ACC112 (cell line): ENCODE data around the gene PARP4.
"Not testable (repeated sequence)": the region's sequence is repeated elsewhere in the genome, so short reads cannot be mapped to it uniquely, and the experiment has no call there.

Experiments used
- H2AFZ ChIP-seq: fragments of 200-600 bp; sonication (generic); one replicate; pipeline ENCODE4 v1.6.0; 2017; ENCODE audit warnings: antibody characterized with exemption, low read length; ENCODE audit not compliant: unreplicated experiment
- H3K27ac ChIP-seq: fragments of 200-600 bp; sonication (generic); 2 replicates; pipeline ENCODE4 v1.5.1; 2014; ENCODE audit warnings: low read depth, mild to moderate bottlenecking, antibody characterized with exemption, low read length, moderate library complexity
- H3K27me3 ChIP-seq: fragments of 200-600 bp; sonication (generic); 2 replicates; pipeline ENCODE4 v1.6.1; 2014; ENCODE audit warnings: mild to moderate bottlenecking, antibody characterized with exemption, low read length, moderate library complexity, mixed read lengths; ENCODE audit not compliant: insufficient read depth
- H3K36me3 ChIP-seq: fragments of 200-600 bp; sonication (generic); 2 replicates; pipeline ENCODE4 v1.6.1; 2016; ENCODE audit warnings: mild to moderate bottlenecking, antibody characterized with exemption, low read length, moderate library complexity, mixed read lengths; ENCODE audit not compliant: insufficient read depth
- H3K4me1 ChIP-seq: fragments of 200-600 bp; sonication (generic); one replicate; pipeline ENCODE4 v1.6.1; 2016; ENCODE audit warnings: low read length, mixed read lengths; ENCODE audit not compliant: insufficient read depth, unreplicated experiment, control insufficient read depth
- H3K4me3 ChIP-seq: fragments of 200-600 bp; sonication (generic); 2 replicates; pipeline ENCODE4 v1.5.1; 2014; ENCODE audit warnings: mild to moderate bottlenecking, low read depth, low read length
- H3K79me2 ChIP-seq: fragments of 200-600 bp; sonication (generic); one replicate; pipeline ENCODE4 v1.6.0; 2016; ENCODE audit warnings: low read length; ENCODE audit not compliant: control insufficient read depth, unreplicated experiment, insufficient read depth

Gene PARP4

DNA sequence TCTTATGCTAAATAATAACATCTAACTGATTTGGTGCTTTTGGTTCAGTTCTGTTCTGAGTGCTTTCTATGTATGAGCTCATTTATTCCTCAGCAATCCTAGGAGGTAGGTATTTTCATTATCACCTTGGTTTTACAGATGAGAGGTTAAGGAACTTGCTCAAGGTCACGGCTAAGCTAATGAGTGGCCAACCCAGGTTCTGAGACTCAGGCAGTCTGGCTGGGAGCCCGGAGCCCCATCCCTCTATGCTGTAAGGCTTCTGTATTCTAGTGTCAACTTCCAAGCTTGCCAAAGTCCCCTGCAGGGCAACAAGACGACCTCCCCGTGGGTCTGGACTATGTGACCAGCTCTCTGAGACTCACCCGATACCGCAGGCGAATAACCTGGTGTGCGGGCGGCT is 60.5 kb downstream of the PARP4 start:
- Histone ChIP-seq H3K27me3 (no peaks in the 10 kb centered on the region), H2AFZ (no peak overlapping the region), H3K79me2 (no peaks in the 10 kb centered on the region), H3K4me3 (no peak overlapping the region), H3K4me1 (no peaks in the 10 kb centered on the region), H3K27ac (no peak overlapping the region), H3K36me3 (peaks cover 24% of the 10 kb centered on the region)

DNA sequence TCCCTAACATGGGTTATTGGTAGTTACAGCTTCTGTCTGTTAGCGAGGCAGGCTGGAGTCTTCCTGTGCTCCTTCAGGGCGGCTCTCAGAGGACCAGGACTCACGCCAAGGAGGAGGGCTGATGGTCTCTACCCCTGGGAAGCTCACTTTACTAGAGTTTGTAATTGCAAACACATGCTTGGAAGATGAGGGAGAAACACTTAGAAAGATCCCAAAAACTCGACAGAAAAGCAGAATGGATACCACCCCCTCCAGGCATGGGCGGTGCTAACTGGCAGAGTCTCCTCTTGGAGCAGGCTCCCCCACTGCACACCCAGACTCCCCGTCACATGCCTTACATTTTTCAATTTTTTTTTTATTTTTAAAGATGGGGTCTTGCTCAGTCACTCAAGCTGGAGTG is 62.0 kb downstream of the PARP4 start:
- Histone ChIP-seq H3K4me3 (no peak overlapping the region), H3K27ac (no peak overlapping the region), H3K4me1 (no peaks in the 10 kb centered on the region), H3K79me2 (no peaks in the 10 kb centered on the region), H3K27me3 (no peaks in the 10 kb centered on the region), H2AFZ (no peak overlapping the region), H3K36me3 (peaks cover 22% of the 10 kb centered on the region)

DNA sequence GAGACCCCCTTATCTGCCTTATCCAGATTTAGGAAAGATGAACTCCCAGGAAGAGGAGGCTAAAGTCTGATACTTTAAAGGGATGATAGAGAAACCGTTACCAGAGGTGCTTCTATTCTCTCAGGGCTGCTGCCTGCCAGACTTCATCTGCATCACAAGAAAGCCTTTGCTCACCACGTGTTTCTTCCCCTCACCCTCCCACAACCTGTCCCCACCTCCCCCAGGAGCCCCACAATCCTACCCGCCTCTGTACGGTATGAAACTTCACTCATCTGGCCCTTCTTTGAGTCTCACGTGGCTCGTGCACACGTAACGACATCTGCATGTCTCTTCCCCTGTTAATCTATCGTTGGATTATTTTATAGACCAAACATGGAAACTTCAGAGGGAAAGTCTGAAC is 67.7 kb downstream of the PARP4 start:
- H2AFZ ChIP-seq, H3K4me3 ChIP-seq, H3K4me1 ChIP-seq, H3K27ac ChIP-seq, H3K79me2 ChIP-seq, H3K27me3 ChIP-seq: not testable (repeated sequence)
- H3K36me3 ChIP-seq, result peaks cover 14% of the 10 kb centered on the region

DNA sequence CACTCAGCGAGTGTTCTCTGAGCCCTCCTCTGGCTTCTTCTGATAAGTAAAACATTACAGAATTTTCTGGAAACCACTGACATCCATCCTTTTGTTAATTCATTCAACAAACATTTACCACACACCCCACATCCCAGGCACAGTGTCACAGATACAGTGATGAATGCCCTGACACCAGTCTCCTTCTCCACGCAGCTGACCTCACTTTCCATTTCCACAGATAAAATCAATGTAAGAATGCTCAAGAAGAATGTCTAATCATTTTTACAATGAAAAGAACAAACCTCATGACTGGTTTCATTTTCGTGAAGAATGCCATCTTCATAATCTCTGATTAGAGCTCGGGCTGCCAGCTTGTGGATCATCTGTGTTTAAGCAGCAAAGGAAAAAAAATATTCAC is 69.2 kb downstream of the PARP4 start:
- Histone ChIP-seq H3K27ac (no peak overlapping the region), H3K27me3 (no peaks in the 10 kb centered on the region), H3K36me3 (peaks cover 9% of the 10 kb centered on the region; the same call in 1 of the 2 replicates)

DNA sequence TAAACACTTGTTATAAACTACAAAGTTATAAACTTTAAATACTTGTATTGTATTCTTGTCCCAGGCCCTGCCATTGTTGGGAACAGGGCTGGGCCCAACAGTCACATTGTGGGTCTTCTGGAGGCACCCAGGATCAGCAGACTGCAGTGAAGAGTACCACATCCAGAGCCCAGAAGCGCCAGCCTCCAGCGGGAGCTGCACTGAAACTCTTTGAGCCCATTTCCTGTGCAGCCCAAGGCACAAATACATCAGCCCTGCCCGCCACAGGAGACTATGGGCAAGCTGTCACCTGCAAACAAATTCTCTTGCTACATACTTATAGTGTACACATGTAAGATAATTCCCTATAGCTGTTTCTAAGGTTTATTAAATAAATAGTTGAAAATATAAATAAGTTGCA is 86.5 kb downstream of the PARP4 start:
- not testable (repeated sequence) for H3K79me2 ChIP-seq, H2AFZ ChIP-seq

More for the DNA sequence above, 69.2 kb downstream of the PARP4 start:
- Histone ChIP-seq H3K4me3 (no peak overlapping the region), H2AFZ (no peak overlapping the region), H3K79me2 (no peaks in the 10 kb centered on the region), H3K4me1 (no peaks in the 10 kb centered on the region)

DNA sequence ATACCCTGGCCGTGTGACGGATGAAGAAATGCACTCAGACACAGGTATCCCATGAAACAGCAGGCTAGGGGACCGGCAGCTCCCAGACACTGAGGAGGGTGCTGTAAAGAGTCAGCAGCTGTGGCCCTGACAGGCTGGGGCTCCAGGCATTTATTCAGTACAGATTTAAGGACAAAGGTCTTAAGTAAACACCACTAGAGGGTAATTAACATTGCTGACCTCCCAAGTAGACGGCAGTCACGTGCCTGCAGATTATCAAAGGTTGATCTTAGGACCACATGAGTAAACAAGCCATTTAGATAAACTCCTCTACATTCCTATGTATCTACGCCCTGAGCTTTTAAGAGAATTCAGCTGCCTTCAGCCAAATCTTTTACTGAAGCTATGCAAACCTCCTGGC is 92.9 kb downstream of the PARP4 start:
- H3K4me3 ChIP-seq, H2AFZ ChIP-seq, H3K27me3 ChIP-seq, H3K4me1 ChIP-seq, H3K79me2 ChIP-seq, H3K27ac ChIP-seq: not testable (repeated sequence)
- peaks cover 22% of the 10 kb centered on the region for H3K36me3 ChIP-seq

More for the DNA sequence above, 86.5 kb downstream of the PARP4 start:
- not testable (repeated sequence) for H3K27me3 ChIP-seq, H3K27ac ChIP-seq, H3K4me3 ChIP-seq, H3K4me1 ChIP-seq
- H3K36me3 ChIP-seq, result peaks cover 33% of the 10 kb centered on the region

DNA sequence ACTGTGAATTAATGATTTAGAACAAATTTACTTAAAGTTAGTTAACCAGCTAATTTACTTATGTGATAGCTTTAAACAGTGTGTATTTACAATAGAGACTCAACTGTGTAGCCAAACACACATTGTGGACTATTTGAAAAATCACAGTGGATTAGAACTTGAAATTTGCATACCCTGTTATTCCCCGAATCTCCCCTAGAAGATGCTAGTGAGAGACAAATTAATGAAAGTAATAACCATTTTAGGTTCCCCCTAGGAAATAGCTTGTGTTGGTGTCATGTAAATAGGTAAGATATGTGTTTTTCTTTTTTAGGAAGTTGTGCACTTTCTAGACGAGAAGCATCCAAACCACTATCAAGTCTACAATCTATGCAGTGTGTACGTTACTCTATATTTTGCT is 104.7 kb downstream of the PARP4 start:
- Histone ChIP-seq H3K4me1 (no peaks in the 10 kb centered on the region), H3K79me2 (no peaks in the 10 kb centered on the region)

DNA sequence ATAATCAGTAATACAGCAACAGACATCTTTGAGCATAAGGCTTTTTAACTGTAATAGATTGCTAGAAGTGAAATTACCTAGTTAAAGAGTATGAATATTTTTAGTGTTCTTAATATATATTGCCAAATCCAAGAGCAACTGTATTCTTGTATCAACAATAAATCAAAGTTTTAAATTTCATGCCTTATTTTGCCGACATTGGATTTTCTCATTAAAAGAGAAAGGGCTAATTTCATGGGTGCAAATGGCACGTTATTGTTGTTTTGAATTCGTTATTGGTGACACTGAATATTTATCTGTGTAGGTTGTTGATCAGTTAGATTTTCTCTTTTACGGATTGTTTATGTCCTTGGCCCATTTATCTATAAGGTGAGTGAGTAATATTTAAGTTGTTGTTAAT is 106.1 kb downstream of the PARP4 start:
- H3K4me3 ChIP-seq, result no peak overlapping the region
- H3K27me3 ChIP-seq, result peaks cover 24% of the 10 kb centered on the region
- H2AFZ ChIP-seq, result no peak overlapping the region
- no peaks in the 10 kb centered on the region for H3K36me3 ChIP-seq
- H3K27ac ChIP-seq, result no peak overlapping the region
- H3K79me2 ChIP-seq, result no peaks in the 10 kb centered on the region
- no peaks in the 10 kb centered on the region for H3K4me1 ChIP-seq

More for the DNA sequence above, 104.7 kb downstream of the PARP4 start:
- Histone ChIP-seq H2AFZ (no peak overlapping the region), H3K4me3 (no peak overlapping the region), H3K27ac (no peak overlapping the region), H3K36me3 (no peaks in the 10 kb centered on the region), H3K27me3 (peaks cover 20% of the 10 kb centered on the region)

DNA sequence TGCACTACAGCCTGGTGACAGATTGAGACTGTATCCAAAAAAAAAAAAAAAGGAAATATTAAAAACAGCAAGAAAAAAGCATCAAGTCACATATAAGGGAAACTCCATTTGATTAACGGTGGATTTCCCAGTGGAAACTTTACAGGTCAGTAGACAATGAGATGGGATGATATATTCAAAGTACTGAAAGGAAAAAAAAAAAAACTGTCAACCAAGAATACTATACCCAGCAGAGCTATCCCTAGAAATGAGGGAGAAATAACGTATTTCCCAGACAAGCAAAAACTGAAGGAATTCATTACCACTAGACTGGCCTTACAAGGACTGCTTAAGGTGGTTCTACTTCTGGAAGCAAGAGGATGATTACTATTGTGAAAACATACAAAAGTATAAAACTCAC is 115.8 kb downstream of the PARP4 start:
- Histone ChIP-seq H3K79me2 (no peaks in the 10 kb centered on the region), H2AFZ (no peak overlapping the region), H3K27me3 (no peaks in the 10 kb centered on the region), H3K27ac (no peak overlapping the region), H3K4me3 (no peak overlapping the region), H3K4me1 (no peaks in the 10 kb centered on the region), H3K36me3 (no peaks in the 10 kb centered on the region)

DNA sequence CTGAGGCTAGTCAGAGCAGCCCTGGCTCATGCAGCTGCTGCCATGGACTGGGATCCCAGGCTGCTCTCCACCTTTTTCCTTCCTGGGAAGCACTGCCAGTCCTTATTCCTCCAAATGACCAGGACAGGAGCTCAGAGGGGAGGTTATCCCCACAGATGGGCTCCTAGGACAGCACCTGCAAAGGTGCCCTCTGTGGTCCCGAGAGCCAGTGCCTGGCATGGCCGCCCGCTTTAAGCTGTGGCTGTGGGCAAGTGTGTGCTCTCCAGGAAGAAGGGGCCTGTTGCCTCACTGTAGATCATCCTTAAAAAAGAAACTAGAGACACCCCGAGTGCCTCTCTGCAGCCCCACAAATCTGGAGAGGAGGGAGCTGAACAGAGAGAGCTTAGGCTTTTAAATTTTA is 119.6 kb downstream of the PARP4 start:
- no peak overlapping the region for H3K27ac ChIP-seq
- no peak overlapping the region for H3K4me3 ChIP-seq
- H3K27me3 ChIP-seq, result peaks cover 2% of the 10 kb centered on the region
- H3K4me1 ChIP-seq, result no peaks in the 10 kb centered on the region
- H3K79me2 ChIP-seq, result no peaks in the 10 kb centered on the region
- H2AFZ ChIP-seq, result no peak overlapping the region
- H3K36me3 ChIP-seq, result no peaks in the 10 kb centered on the region

DNA sequence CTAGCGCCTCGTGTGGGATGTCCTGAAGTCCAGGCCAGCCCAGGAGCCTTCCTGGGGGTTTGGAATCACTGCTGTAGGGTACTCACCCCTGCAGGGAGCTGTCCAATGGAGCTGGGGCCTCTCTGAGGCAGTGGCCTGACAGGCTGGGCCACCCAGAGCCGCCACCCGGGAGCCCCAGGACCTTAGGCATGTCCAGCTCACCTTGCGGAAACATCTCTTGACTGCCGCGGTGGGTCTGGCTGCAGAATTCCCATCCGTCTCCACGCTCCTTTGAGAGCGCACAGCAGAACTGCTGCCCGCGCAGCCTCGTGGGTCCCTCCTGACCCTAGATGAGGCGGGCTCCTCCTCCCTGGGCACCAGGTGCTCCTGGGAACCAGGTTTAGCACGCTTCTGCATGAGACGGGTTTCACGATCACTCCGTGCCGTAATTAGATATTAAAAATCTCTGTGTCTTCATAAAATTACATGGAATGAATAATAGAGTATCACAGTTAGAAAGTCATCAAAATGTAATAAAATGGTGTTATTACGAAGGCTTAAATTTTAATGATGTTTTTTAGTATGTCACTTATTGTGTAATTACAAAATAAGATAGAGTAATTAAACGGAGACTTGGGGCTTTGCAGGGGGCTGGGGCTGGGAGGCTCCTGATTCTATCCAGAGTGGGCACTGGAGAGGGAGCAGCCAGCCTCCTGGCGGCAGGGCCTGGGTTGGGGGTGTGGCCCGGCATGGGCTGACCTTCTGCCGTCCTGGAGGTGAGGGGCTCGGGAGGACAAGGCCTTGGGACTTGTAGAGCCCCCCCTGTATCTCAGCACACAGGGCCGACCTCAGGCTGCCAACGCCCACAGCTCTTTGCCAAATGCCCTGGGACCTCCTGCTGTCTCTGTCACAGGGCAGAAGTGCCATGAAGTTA is 120.6 kb downstream of the PARP4 start:
- H2AFZ ChIP-seq, H3K36me3 ChIP-seq, H3K4me3 ChIP-seq, H3K79me2 ChIP-seq, H3K27me3 ChIP-seq, H3K27ac ChIP-seq, H3K4me1 ChIP-seq: not testable (repeated sequence)
